Colonic mucosa (tissue), 4 donors: ENCODE data around the gene CAMTA1. TPM values are rescaled to one million over a fixed set of nuclear protein-coding genes. Genes with fewer than 3 reads are reported as not detected.

Source experiments
- DNase-seq: peaks from one replicate; pipeline ENCODE4 v3.0.0-alpha.2; 2020
- H3K27ac ChIP-seq: fragments of 200-600 bp; one replicate; pipeline ENCODE4 v1.8.0; 2021
- H3K27me3 ChIP-seq: fragments of 200-600 bp; one replicate; pipeline ENCODE4 v1.8.0; 2021
- H3K36me3 ChIP-seq: fragments of 200-600 bp; one replicate; pipeline ENCODE4 v1.8.0; 2021
- H3K4me1 ChIP-seq: fragments of 200-600 bp; one replicate; pipeline ENCODE4 v1.8.0; 2021; ENCODE audit warnings: mild to moderate bottlenecking
- H3K4me3 ChIP-seq: fragments of 200-600 bp; one replicate; pipeline ENCODE4 v1.8.0; 2021
- H3K9ac ChIP-seq, 2 donors: one replicate each; pipeline ENCODE4 v1.7.0; 2013; ENCODE audit warnings: control low read depth in 2 of 2, low read depth in 2 of 2, low read length in 2 of 2
- H3K9me3 ChIP-seq: fragments of 200-600 bp; one replicate; pipeline ENCODE4 v1.8.0; 2021
- intact Hi-C: fragments of 100-400 bp; cut with DNase I; formaldehyde crosslinking; loops from one replicate; pipeline ENCODE4 v1.14.1; 2022
- total RNA-seq, 2 donors: library from RNA; stranded (reverse); fragmentation: NEBNext Ultra II Directional in 1 of 2; extraction: Animal tissue kit (Norgen Biotek cat#: 25700) in 1 of 2; gene quantifications; one replicate each; pipeline ENCODE4 v1.2.1, GENCODE V29; 2021
- TF ChIP-seq, protein P1 (sequence below): fragments of 200-600 bp; IDR thresholded peaks from one replicate; pipeline ENCODE4 v1.8.0; 2022; ENCODE audit warnings: antibody characterized with exemption, mild to moderate bottlenecking
- donor health status: healthy.
- donor health status: DM: no; HTN: no; CAD: no.
- donor health status: DM: no; HTN: no; CAD: no.

Gene CAMTA1
- total RNA-seq, 2 donors from 2014 or later = 76.8 to 92.8 TPM

DNA sequence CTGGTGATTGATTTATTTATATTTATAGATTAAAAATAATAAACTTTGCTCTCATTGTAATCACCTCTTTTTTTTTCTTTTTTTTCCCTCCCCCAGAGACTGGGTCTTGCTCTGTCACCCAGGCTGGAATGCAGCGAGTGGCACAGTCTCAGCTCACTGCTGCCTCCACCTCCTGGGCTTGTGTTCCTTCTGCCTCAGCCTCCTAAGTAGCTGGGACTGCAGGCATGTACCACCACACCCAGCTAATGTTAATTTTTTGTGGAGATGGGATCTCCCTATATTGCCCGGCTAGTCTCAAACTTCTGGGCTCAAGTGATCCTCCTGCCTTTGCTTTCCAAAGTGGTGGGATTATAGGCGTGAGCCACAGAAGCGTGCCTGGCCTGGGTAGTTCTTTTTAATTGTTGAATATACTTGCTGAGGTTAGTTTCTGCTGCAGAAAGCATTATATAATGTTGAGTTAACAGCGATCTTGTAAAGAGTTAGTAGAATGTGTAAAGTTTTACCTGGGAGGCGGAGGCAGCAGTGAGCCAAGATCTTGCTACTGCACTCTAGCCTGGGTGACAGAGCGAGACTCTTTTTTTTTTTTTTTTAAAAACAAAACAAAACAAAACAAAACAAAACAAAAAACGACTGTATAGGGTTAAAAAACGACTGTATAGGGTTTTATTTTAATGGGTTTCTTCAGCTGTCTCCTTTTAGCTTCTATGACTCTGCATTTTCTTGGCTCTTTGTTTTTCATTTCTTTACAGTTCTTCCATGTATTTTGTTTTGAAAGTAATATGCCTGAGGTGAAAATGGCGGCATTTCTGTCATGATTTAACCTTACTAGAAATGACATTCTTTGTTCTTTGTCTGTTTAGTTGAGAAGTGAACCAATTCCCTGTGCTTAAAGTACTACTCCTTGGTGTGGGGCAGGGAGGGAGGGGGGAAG, 82.7 kb downstream of the CAMTA1 start:
- H3K4me3 ChIP-seq = no peak overlapping the region
- peak overlapping the region; percentile 6 for H3K27ac ChIP-seq
- no peak for DNase-seq
- no peaks in the 10 kb centered on the region for H3K36me3 ChIP-seq
- TF ChIP-seq, protein P1, sequence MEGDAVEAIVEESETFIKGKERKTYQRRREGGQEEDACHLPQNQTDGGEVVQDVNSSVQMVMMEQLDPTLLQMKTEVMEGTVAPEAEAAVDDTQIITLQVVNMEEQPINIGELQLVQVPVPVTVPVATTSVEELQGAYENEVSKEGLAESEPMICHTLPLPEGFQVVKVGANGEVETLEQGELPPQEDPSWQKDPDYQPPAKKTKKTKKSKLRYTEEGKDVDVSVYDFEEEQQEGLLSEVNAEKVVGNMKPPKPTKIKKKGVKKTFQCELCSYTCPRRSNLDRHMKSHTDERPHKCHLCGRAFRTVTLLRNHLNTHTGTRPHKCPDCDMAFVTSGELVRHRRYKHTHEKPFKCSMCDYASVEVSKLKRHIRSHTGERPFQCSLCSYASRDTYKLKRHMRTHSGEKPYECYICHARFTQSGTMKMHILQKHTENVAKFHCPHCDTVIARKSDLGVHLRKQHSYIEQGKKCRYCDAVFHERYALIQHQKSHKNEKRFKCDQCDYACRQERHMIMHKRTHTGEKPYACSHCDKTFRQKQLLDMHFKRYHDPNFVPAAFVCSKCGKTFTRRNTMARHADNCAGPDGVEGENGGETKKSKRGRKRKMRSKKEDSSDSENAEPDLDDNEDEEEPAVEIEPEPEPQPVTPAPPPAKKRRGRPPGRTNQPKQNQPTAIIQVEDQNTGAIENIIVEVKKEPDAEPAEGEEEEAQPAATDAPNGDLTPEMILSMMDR = no peak
- H3K9me3 ChIP-seq = no peaks in the 10 kb centered on the region
- H3K27me3 ChIP-seq = no peaks in the 10 kb centered on the region
- intact Hi-C loops = no loop called here
- H3K9ac ChIP-seq = no peak overlapping the region
- no peaks in the 10 kb centered on the region for H3K4me1 ChIP-seq

GRCh38 chr1:6868660-6869380, 83.6 kb downstream of the CAMTA1 start:
- H3K4me1 ChIP-seq = no peaks in the 10 kb centered on the region
- no peak overlapping the region for H3K4me3 ChIP-seq
- H3K27me3 ChIP-seq = no peaks in the 10 kb centered on the region
- no peak overlapping the region for H3K27ac ChIP-seq
- H3K9me3 ChIP-seq = no peaks in the 10 kb centered on the region
- no peak for DNase-seq
- intact Hi-C loops = no loop called here
- TF ChIP-seq, protein P1 = no peak
- no peak overlapping the region for H3K9ac ChIP-seq
- H3K36me3 ChIP-seq = no peaks in the 10 kb centered on the region

DNA sequence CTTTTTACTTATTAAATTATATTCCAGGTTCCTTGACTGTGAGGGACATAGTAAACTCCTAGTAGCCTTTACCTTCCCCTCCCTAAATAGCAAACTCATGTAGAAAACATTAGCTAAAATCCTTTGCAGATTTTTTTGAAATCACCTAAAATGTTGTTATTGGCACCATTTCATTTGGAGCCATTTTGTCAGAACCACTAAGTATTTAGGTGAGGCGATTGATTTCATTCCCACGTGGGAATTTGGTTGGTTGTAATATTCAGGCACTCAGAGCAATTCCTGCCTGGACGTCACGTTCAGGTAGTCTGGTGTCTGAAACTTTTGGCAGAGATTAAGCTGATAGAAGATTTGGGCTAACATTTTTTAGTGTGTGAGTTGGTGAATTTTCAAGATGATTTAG, 84.3 kb downstream of the CAMTA1 start:
- no peak for DNase-seq
- Histone ChIP-seq H3K4me3 (no peak overlapping the region), H3K4me1 (no peaks in the 10 kb centered on the region), H3K9ac (no peak overlapping the region), H3K9me3 (no peaks in the 10 kb centered on the region), H3K27me3 (no peaks in the 10 kb centered on the region), H3K27ac (no peak overlapping the region), H3K36me3 (no peaks in the 10 kb centered on the region)
- TF ChIP-seq, protein P1 = no peak
- intact Hi-C loops = no loop called here

GRCh38 chr1:6870086-6870485, 84.8 kb downstream of the CAMTA1 start:
- Histone ChIP-seq H3K27me3 (no peaks in the 10 kb centered on the region), H3K9ac (no peak overlapping the region), H3K9me3 (no peaks in the 10 kb centered on the region), H3K4me3 (no peak overlapping the region), H3K36me3 (no peaks in the 10 kb centered on the region), H3K4me1 (no peaks in the 10 kb centered on the region), H3K27ac (no peak overlapping the region)
- DNase-seq = no peak
- TF ChIP-seq, protein P1 = no peak
- intact Hi-C loops = no loop called here

DNA sequence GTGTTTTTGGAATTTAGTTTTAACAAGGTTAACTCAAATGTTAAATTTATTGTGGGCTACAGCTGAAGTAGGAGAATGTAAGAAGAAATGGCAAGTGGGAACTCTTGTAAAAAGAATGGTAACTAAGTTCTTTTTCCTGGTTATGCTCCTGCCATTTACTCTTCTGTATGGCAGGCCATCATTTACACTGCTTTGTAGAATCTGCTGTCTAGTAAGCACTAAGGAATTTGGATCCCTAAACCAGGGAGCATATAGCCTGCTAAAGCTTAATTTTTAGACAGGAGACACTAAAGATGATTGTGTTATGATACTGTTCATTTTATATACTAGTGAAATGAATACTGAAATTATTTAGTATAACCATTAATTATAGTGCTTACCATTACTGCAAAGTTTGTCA, 85.3 kb downstream of the CAMTA1 start:
- no peaks in the 10 kb centered on the region for H3K4me1 ChIP-seq
- no peak for DNase-seq
- intact Hi-C loops = no loop called here

More for the DNA sequence above, 85.3 kb downstream of the CAMTA1 start:
- Histone ChIP-seq H3K36me3 (no peaks in the 10 kb centered on the region), H3K27ac (no peak overlapping the region), H3K4me3 (no peak overlapping the region), H3K9me3 (no peaks in the 10 kb centered on the region), H3K27me3 (no peaks in the 10 kb centered on the region), H3K9ac (no peak overlapping the region)
- TF ChIP-seq, protein P1 = no peak
